ENCODE measurements around the gene ANKRD2. TPM values are rescaled to one million over a fixed set of nuclear protein-coding genes. Genes with fewer than 3 reads are reported as not detected.
A peak's percentile ranks its signal among the peaks of the same experiment; 100 is the strongest.

Gene ANKRD2
- total RNA-seq, 1 donor = 0.86 TPM

GRCh38 chr10:97611473-97611872 lies 38.9 kb downstream of the ANKRD2 start:
- H3K4me3 ChIP-seq (ENCODE audit: low read depth, low read length) = no peak overlapping the region
- TF ChIP-seq CTCF (IDR thresholded peaks at IDR 0.05; ENCODE audit: insufficient read depth, low read depth, low read length) = no peak
- no peak for DNase-seq (ENCODE audit: low read depth)

- peak; percentile 39 for TF ChIP-seq CTCF (IDR thresholded peaks at IDR 0.05; ENCODE audit: insufficient read depth, low read depth, low read length)
- H3K4me3 ChIP-seq (ENCODE audit: low read depth, low read length) = no peak overlapping the region
- DNase-seq (ENCODE audit: low read depth) = peak; percentile 48
These were observed 39.8 kb downstream of the ANKRD2 start for GRCh38 chr10:97612386-97612785.

- no peak overlapping the region for H3K4me3 ChIP-seq (ENCODE audit: low read depth, low read length)
- TF ChIP-seq CTCF (IDR thresholded peaks at IDR 0.05; ENCODE audit: insufficient read depth, low read depth, low read length) = no peak
- no peak for DNase-seq (ENCODE audit: low read depth)
These were observed 45.7 kb downstream of the ANKRD2 start for GRCh38 chr10:97618285-97618684.

GRCh38 chr10:97618733-97619132 lies 46.2 kb downstream of the ANKRD2 start:
- no peak overlapping the region for H3K4me3 ChIP-seq (ENCODE audit: low read depth, low read length)
- no peak for DNase-seq (ENCODE audit: low read depth)

GRCh38 chr10:97623277-97623676 lies 50.7 kb downstream of the ANKRD2 start:
- H3K4me3 ChIP-seq (ENCODE audit: low read depth, low read length) = no peak overlapping the region
- no peak for TF ChIP-seq CTCF (IDR thresholded peaks at IDR 0.05; ENCODE audit: insufficient read depth, low read depth, low read length)
- DNase-seq (ENCODE audit: low read depth) = no peak

More at GRCh38 chr10:97618733-97619132, 46.2 kb downstream of the ANKRD2 start:
- no peak for TF ChIP-seq CTCF (IDR thresholded peaks at IDR 0.05; ENCODE audit: insufficient read depth, low read depth, low read length)

- no peak for DNase-seq (ENCODE audit: low read depth)
- TF ChIP-seq CTCF (IDR thresholded peaks at IDR 0.05; ENCODE audit: insufficient read depth, low read depth, low read length) = no peak
These were observed 55.2 kb downstream of the ANKRD2 start for GRCh38 chr10:97627731-97628130.

GRCh38 chr10:97628228-97628627 lies 55.6 kb downstream of the ANKRD2 start:
- peak; percentile 6 for DNase-seq (ENCODE audit: low read depth)
- H3K4me3 ChIP-seq (ENCODE audit: low read depth, low read length) = no peak overlapping the region
- TF ChIP-seq CTCF (IDR thresholded peaks at IDR 0.05; ENCODE audit: insufficient read depth, low read depth, low read length) = no peak

More at GRCh38 chr10:97627731-97628130, 55.2 kb downstream of the ANKRD2 start:
- no peak overlapping the region for H3K4me3 ChIP-seq (ENCODE audit: low read depth, low read length)

All from fibroblast of villous mesenchyme (primary cell).